ENCODE results near the gene MARVELD3.

MARVELD3 gene

DNA sequence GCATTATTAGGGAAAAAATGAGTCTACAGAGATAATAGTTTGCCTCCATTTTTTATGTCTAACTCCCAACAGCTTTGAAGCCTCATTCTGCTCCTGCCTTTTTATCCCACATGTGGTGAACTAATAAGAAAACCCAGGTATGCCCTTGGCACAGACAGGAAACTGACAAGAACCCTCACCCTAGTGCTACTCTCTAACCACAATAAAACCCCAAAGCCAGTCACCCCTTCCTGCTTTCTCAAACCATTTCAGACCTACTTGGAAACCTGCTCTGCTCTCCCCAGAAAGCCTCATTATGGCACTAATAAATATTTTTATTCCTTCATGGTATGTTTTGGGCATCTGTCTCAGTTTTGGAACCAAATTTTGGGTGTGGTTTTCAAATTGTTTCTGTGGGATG, 3.9 kb upstream of the MARVELD3 start:
- DNase-seq (ENCODE audit: low read depth in 3 of 3), result no peak

DNA sequence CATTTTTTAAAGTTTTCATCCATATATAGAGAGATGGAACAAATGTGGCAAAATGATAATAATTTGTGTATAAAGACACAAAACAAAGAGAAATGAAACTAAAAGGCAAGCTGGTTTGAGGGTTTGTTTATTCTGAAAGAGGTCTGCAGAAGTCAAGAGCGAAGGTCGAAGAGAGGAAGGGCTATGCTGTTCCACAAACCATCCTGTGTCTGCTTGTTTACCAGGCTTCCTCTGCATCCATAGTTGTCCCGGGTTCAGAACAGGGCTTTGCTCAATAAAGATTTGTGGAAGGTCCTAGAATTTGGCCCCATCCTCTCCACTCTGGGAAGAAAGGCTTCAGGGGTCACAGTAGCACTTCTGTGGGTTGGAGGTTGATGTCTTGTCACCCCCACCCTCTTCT, 2.4 kb upstream of the MARVELD3 start:
- no peak for DNase-seq (ENCODE audit: low read depth in 3 of 3)

DNA sequence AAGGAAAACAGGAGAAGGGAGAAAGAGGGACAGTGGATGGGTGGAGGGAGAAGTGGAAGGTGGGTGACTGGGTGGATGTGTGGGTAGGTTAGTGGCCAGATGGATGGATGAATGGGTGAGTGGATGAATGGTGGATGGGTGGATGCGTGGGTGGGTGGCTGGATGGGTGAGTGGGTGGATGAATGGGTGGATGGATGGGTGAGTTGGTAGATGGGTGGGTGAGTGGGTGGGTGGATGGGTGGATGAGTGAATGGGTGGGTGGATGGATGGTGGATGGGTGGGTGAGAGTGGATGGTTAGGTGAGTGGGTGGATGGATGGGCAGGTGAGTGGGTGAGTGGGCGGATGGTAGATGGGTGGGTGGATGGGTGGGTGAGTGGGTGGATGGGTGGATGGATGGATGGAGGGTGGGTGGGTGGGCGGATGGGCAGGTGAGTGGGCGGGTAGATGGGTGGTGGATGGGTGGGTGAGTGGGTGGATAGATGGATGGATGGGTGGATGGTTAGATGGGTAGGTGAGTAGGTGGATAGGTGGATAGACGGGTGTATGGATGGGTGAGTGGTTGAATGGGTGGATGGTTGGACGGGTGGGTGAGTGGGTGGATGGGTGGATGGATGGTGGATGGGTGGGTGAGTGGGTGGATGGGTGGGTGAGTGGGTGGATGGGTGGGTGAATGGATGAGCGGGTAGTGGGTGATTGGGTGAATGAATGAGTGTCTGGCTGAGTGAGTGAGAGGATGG, 702 bp upstream of the MARVELD3 start:
- DNase-seq (ENCODE audit: low read depth in 3 of 3), result no peak

DNA sequence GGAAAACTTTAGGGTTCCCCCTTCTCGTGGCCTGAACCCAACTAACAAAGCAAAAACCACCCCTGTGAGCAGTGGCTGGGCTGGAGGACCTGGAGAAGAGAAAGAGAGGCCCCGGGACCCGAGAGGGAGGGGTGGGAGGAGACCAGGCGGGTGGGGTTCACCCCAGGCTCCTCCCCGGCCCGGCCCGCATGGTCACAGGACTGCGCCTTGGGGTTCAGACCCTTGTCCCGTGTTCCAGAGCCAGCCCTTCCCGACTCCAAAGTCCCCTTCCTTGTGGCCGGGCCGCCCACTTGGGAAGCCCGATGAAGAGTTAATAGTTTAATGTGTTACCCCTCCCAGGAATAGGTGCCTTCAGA, 852 bp downstream of the MARVELD3 start:
- DNase-seq (ENCODE audit: low read depth in 3 of 3), result no peak

DNA sequence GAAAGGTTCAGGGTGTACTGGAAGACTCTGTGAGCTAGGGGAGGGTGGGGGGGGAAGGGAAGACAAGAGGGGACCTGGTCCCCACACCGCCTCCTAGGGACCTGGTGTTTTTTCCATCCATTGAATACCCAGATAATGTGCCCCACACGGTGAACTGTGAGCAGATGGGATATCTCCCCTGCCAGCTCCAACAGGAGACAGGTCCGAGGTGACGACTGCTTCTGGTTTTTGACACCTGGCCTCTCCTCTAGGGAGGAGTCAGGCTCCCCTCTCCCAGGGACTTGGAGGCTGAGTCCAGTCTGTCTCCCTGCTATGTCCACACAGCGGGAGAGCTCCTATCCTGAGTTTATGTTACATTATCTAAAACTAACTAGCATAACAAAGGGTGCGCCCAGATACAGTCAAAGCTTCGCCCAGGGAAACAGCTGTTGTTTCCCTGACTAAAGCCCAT, 1.8 kb downstream of the MARVELD3 start:
- no peak for DNase-seq (ENCODE audit: low read depth in 3 of 3)

DNA sequence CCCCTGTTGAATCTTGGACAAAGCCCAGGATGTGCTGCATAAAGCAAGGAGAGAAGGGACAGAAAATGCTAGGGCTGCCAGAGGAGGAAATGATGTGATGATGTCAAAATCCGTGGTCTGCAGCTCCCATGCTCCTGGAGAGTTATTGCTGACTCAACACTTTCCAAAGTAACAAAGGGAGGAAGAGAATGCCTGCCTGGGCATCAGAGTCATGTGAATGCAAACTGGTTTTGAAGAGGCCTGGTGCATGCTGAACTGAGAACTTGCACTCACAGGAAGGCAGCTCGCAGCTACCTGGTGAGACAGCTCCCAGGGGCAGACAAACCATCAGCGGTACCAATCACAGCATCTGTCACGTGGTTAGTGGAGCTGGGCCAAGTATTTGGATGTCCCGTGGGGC, 2.8 kb downstream of the MARVELD3 start:
- DNase-seq (ENCODE audit: low read depth in 3 of 3), result no peak

DNA sequence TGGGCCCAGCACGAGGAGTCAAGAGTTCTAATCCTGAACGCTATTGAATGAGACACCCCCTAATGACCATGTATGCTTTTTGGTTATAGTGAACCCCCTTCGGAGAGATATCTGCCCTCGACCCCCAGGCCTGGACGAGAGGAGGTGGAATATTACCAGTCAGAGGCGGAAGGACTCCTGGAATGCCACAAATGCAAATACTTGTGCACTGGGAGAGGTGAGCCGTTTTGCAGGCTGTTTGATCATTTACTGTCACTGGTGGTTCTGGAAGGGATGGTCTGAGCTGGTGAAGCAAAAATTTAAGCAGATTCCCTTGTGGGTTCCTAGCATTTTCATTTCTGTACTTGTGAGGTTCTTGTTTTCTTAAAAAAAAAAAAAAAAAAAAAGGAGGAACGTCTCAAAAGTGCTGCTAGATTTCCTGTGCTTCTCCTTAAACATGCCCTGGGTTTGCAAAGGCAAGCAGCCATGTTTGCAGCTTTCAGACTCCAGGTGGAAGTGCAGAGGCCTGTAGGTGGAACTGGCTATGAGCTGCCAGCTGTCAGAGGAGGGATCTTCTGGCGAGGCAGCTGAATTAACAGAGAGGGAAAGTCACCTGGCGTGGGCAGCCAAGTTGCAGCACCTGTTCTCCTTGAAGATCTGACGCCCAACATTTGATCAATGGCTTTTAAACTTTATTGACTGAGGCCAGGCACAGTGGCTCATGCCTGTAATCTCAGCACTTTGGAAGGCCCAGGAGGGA, 3.5 kb downstream of the MARVELD3 start:
- DNase-seq (ENCODE audit: low read depth in 3 of 3), result no peak

DNA sequence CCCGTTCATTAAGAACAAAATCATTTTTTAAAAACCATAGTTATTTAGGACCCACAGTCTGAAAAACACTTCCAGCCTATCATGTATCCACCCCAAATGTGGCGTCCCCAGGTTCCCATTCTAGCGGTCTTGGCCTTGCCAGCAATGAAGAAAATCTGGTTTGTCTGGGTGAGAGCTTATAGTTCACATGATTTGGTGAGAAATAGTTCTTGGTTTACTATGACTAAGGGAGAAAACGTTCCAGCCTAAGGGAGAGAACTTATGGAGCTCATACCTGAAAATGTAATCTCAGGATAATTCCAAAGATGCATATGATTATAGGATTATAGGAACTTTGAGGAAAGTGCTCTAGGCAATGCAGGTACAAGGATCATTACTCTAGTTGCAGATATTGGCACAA, 4.8 kb downstream of the MARVELD3 start:
- no peak for DNase-seq (ENCODE audit: low read depth in 3 of 3)

DNA sequence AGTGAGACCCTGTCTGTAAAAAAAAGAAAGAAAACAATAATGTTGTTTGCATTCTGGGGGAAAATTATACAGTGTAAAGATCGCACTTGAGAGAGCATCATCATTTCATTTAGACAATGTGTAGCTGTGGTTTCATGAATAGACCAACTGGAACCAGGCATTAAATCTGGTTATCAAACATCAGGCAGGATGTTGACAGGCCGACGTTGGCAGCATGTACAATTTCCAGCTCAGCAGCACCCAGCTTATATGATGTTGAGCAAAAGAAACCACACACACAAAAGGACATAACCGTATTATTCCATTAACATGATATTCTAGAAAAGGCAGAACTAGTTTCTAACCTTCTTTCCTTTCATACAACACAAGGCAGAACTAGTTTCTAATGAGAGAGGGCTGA, 5.8 kb downstream of the MARVELD3 start:
- DNase-seq (ENCODE audit: low read depth in 3 of 3), result no peak

DNA sequence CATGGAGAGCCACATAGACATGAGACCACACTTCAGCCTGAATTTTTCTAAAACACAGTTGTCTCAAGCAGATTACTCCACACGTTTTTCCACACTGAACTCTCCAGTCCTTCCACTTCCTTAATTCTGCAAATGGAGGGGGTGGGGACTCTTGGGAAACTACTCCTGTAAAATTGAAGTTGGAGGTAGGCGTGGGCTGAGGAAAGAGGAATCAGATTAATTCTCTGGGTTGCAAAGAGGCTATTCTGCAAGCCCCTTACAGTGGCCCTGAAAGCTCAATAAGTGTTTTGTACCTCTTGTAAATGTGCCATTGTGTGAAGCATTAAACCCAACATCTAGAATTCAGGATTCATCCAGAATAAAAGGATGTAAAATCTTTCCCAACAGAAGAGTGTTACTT, 9.6 kb downstream of the MARVELD3 start:
- DNase-seq (ENCODE audit: low read depth in 3 of 3), result no peak

DNA sequence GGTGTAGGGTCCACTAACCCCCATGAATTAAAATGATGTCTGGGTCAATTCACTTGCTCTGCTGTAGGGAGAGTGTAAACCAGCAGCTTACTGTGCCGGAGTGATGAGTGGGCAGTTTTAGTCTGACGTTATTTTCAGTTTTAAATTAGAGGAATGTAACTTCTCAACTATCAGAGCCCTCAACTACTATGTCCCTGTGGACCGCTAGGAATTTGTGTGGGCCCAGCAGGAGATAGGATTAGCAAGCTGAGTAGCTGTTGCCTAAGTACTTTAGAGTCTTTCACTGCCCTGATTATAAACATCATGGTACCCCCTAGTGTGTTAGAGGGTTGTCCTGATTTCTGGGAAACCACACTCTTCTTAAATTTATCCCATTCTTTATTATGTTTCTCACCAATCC, 11.4 kb downstream of the MARVELD3 start:
- DNase-seq (ENCODE audit: low read depth in 3 of 3), result no peak

DNA sequence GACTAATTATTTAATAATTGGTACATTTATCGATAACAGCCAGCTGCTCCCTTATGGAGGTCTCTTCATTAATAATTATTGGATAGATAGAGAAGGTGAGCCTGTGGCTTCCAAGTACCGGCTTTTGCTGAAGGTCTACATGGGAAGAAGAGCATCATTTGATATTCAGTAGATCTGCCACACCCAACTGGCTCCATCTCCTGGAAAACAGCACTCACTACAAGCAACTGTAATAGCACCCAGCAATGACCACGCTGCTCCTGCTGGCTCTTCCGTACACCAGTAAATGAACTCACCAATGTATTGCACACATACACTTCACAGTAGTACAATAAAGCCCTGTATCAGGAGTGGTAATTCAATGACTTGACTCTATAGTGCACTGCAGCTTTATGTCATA, 19.5 kb downstream of the MARVELD3 start:
- DNase-seq (ENCODE audit: low read depth in 3 of 3), result no peak

DNA sequence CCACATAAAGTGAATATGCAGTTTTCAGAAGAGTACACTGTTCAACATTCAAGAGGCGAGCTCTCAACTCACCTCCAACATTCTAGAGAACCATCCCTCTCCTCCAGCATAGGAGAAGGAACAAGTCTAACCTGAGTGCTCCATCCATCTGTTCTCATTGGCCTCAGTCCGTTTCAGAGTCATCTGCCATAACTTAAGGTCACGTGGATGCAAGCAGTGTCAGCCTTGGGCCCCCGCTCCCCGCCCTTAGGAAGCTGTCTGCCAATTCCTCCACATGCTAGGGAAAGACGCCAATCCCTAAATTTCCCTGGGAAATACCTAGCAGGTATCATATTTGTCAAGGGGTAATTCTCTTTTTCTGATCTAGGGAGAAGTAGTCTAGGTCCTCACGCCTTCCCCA, 21.4 kb downstream of the MARVELD3 start:
- DNase-seq (ENCODE audit: low read depth in 3 of 3), result no peak

DNA sequence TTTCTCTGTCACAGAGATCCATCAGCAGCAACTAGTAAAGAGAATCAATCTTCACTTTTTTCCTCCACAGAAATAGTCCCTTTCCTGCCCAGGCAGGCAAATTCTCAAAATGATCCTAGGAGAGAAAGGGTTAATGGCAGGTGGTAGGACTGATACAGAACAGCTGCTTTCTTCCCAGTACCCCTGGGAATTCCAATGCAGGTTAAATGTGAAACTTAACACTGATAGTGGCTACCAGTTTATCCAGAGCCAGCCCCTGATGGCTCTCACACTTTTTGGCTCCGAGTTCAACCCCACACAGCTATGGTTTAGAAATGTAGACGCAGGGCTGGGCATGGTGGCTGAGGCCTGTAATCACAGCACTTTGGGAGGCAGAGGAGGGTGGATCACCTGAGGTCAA, 22.2 kb downstream of the MARVELD3 start:
- no peak for DNase-seq (ENCODE audit: low read depth in 3 of 3)

DNA sequence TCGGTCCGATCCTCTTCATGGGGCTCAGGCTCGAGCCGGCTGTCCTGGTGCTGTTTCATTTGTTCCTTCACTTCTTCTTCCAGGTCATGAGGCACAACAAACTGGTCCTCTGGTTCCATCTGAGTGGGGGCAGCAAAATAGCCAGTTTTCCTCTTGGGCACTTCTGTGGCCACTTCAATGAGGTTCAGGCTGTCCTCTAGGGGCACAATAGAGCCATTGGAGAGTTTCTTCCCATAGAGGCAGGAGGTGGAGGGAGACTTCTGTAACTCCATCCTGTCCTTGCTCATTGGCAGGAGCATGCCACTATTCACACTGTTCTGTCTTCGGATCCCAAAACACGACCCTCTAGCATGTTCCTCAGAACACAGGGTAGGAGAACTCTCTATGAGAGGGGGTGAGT, 22.9 kb downstream of the MARVELD3 start:
- DNase-seq (ENCODE audit: low read depth in 3 of 3), result no peak

DNA sequence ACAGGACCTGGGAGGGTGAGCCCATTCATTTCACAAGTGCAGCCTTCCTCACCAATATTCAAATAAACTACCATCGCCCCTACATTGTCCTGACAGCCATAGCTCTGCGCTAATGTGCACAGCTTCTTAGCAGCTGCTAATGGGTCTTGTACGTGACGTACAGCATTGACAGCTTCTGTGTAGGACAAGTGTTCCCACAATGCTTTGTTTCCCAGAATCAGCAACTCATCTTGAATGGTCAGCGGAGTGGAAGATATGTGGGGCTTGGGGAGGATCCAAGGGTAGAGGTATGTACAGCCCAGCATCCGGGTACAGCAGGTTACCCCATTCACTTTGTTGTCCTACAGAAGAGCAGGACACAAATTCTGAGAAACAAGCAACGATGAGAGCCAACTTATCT, 23.7 kb downstream of the MARVELD3 start:
- DNase-seq (ENCODE audit: low read depth in 3 of 3), result no peak

DNA sequence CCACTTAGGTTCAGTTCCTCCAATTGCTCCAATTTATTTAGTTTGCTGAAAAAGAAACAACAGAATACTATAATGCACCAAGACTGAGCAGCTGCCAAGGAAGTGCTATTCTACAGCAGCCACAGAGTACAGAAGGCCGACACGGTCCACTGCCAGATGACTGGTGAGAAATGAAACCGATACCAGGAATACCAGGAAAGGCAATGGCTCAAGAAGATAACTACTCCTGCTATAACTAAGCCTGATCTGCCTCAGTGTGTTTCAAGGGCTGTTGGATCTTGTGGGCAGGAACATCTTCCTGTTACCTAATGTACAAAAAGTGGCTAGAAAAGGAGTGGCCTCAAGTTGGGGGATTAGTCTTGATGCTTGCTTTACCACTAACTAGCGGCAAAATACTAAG, 32.8 kb downstream of the MARVELD3 start:
- no peak for DNase-seq (ENCODE audit: low read depth in 3 of 3)

DNA sequence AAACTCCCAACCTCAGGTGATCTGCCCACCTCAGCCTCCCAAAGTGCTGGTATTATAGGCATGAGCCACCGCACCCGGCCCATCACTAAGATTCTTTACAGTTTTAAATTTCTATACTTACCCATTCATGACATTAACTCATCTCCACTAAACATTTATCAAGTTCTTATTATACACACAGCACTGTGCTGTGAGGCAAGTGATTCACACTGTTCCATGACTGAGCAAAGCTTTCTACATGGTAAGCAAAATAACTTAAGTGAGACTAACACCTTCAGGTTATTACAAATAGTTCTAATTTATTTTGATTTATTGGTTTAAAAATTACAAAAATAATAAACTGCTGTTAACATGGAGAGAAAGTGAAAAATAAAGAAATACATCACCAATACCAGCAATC, 33.5 kb downstream of the MARVELD3 start:
- no peak for DNase-seq (ENCODE audit: low read depth in 3 of 3)

DNA sequence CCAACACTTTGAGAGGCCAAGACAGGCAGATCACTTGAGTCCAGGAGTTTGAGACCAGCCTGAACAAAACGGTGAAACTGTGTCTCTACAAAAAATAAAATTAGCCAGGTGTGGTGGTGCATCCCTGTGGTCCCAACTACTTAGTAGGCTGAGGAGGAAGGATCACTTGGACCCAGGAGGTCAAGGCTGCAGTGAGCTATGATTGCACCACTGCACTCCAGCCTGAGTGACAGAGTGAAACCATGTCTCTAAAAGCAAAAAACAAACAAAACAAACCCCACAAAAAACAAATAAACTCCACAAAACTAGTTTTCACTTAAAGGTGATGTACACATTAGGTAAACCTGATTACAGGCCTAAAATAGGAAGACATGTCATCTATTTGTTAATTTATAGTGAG, 40.3 kb downstream of the MARVELD3 start:
- DNase-seq (ENCODE audit: low read depth in 3 of 3), result no peak

DNA sequence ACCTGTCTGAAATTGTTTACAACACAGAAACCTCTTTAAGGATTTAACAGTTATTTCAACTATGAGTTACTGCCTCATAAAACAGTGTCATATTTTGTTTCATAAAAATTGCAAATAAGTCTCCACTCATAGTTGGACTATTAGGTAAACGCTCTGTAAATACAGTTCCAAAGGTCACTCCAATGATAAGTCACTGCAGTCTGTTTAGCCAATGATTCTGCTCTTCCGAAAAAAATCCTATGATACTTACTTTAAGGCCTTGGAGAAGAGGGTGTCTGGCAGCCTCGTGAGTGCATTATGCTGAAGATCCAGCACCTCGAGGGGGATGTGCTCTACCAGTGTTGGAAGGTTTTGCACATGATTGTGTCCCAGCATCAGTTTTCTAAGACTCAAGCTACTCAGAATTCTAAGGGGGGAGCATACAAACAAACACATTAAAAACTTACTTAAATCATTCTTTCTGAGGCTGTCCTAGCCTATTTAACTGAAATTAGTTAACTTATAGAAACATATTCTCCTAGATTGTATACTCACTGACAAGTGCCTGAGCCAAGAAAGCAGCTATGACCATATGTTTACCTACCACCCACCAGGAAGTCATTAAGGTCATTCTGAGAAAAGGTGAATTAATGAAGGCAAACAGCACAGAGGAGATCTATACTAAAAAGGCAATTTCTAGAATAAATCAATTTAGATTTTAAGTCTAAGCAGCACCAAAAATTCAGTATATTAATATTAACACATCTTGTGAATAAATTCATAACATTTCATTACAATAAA, 41.1 kb downstream of the MARVELD3 start:
- no peak for DNase-seq (ENCODE audit: low read depth in 3 of 3)

DNA sequence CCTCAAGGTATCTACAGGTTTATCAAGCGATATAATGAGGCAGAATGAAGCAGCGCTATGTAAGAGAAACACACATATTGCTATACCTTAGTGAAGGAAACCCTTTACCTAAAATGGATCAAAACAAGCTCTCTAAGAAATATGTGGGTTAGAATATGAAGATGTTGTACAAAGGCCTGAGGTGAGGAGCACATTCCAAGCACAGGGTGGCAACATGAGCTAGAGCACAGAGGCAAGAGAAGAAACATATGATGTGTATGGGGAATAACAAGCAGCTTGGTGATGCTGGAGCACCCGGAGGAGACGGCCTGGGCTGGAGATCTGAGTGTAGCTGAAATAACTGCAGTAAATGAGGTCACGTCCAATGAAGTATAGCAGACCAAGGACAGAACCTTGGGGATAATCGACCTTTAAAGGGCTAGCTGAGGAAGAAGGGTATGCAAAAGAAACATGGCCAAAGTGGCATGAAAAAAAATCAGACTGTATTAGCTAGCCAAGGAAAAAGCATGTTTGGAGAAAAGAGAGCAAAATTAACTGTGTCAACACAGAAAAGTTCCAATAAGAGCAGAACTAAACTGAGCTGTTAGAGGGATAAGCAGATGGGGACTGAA, 44.0 kb downstream of the MARVELD3 start:
- no peak for DNase-seq (ENCODE audit: low read depth in 3 of 3)

DNA sequence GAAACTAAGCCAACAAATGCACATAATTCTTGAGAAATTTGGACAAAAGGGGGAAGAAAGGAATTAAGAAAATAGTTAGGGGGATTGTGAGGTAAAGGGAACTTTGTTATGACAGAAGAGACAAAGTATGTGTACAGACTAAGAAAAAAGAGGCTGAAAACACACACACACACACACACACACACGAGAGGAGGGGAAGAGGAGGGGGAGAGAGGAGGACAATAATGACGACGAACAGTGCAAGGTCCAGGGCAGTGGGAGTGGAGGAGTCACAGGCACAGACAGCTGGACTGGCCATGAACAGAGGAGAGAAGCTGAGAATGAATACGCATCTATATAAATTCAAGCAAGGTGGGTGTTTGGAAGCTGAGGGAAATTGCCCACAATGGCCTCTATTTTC, 44.6 kb downstream of the MARVELD3 start:
- no peak for DNase-seq (ENCODE audit: low read depth in 3 of 3)
